Measurements from ENCODE around the gene TMEM132D. TPM values are rescaled to one million over a fixed set of nuclear protein-coding genes. Genes with fewer than 3 reads are reported as not detected.

TMEM132D gene
- total and polyA plus RNA-seq, 2 of the 8 experiments (the other 6 are each of a cell fraction or from before 2014, with no cell fraction given): 3.5 to 10.1 TPM

DNA sequence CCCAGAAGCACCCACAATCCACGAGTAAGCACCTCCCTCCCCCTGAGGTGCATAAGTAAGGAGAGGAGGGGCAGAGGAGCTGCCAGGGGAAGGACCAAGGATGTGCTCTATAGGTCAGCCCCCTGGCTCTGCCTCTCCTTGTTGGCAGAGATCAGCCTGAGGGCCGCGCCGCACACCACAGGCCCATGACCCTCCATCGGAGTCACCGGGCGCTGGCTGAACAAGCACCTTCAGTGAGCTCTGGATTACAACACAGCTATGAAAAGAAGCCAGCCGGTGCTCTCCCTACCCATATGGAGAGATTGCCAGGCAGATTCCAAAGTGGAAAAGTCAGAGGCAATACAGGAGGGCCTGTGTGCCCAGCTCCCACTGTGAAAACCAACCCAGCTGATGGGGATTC is 793.2 kb downstream of the TMEM132D start:
- H3K79me1 ChIP-seq (ENCODE audit: low read depth, low read length): no peaks in the 10 kb centered on the region
- no peak overlapping the region for H3K27ac ChIP-seq (ENCODE audit: low read depth, low read length)
- H3K79me2 ChIP-seq (ENCODE audit: control insufficient read depth in 1 of 2, insufficient read depth in 2 of 2, low read length in 2 of 2): no peaks in the 10 kb centered on the region
- H3K4ac ChIP-seq (replicated peaks; ENCODE audit: insufficient read length, low read depth, low read length): no peak overlapping the region
- H3K4me2 ChIP-seq (ENCODE audit: insufficient read depth in 1 of 2, low read depth in 2 of 2, low read length in 2 of 2): no peak overlapping the region
- H3K18ac ChIP-seq (ENCODE audit: extremely low read depth, low read length): no peak overlapping the region
- no peak overlapping the region for H2AK5ac ChIP-seq (ENCODE audit: low read depth, low read length)
- H3K4me3 ChIP-seq (ENCODE audit: extremely low read depth in 1 of 4, insufficient read depth in 2 of 4, low read depth in 3 of 4, low read length in 4 of 4): no peak overlapping the region
- CTCF ChIA-PET (ENCODE audit: partially characterized antibody): interaction anchor here (0.9 to 1.3 kb wide), 2 partner anchors 41 to 80 kb away, joined by 3 read pairs; no protein-coding TSS in a partner anchor
- no peak for DNase-seq (ENCODE audit: low read depth in 1 of 2, low spot score in 2 of 2)
- no peak overlapping the region for H4K5ac ChIP-seq (ENCODE audit: insufficient read length, low read depth, low read length)
- H4K20me1 ChIP-seq (replicated peaks in 1 of 2; ENCODE audit: control insufficient read depth in 1 of 2, insufficient read depth in 2 of 2, low read length in 2 of 2): no peaks in the 10 kb centered on the region
- no peak overlapping the region for H2BK12ac ChIP-seq (ENCODE audit: low read depth, low read length)
- H3K9ac ChIP-seq (replicated peaks in 1 of 4; ENCODE audit: extremely low read depth in 1 of 4, low read depth in 3 of 4, low read length in 3 of 4): no peak overlapping the region
- POLR2A ChIA-PET (ENCODE audit: partially characterized antibody): no interaction called here
- H3K9me3 ChIP-seq (ENCODE audit: insufficient read depth in 2 of 2, low read depth in 1 of 2, low read length in 1 of 2): peaks cover 3 to 5% of the 10 kb centered on the region in 2 experiments; a peak in 1 of 4 replicates
- no peak overlapping the region for H3K56ac ChIP-seq (replicated peaks; ENCODE audit: insufficient read length, low read depth, low read length)
- no peak overlapping the region for H2BK20ac ChIP-seq (ENCODE audit: low read length)
- H2AFZ ChIP-seq (ENCODE audit: low read length): no peak overlapping the region
- H3K23ac ChIP-seq (ENCODE audit: insufficient read length): no peak overlapping the region
- no peak overlapping the region for H2BK15ac ChIP-seq (ENCODE audit: low read length)
- FAIRE-seq: no peak
- H3K36me3 ChIP-seq (ENCODE audit: control insufficient read depth in 2 of 4, insufficient read depth in 4 of 4, low read length in 3 of 4): no peaks in the 10 kb centered on the region
- H4K91ac ChIP-seq (replicated peaks; ENCODE audit: insufficient read length, low read length): no peak overlapping the region
- no peaks in the 10 kb centered on the region for H3K23me2 ChIP-seq (ENCODE audit: low read depth, low read length)
- H3K14ac ChIP-seq (ENCODE audit: insufficient read length): no peak overlapping the region
- no peak overlapping the region for H4K8ac ChIP-seq (ENCODE audit: extremely low read depth, insufficient read depth, low read length)
- TF ChIP-seq KDM4A (IDR thresholded peaks at IDR 0.05; ENCODE audit: low read depth, low read length, severe bottlenecking): no peak
- H3K4me1 ChIP-seq (replicated peaks in 1 of 4; ENCODE audit: control insufficient read depth in 3 of 4, insufficient read depth in 4 of 4, low read length in 3 of 4): no peaks in the 10 kb centered on the region
- no peaks in the 10 kb centered on the region; a peak in 1 of 7 replicates for H3K27me3 ChIP-seq (replicated peaks in 1 of 4; ENCODE audit: control insufficient read depth in 3 of 4, extremely low read depth in 1 of 4, insufficient read depth in 3 of 4, low read length in 3 of 4)
- H2BK120ac ChIP-seq (replicated peaks; ENCODE audit: low read depth, low read length): no peak overlapping the region
- WGBS, 2 experiments (ENCODE audit: extremely low coverage in 1 of 2, insufficient coverage in 1 of 2, insufficient read length in 1 of 2, insufficient replicate concordance in 2 of 2, low coverage in 1 of 2, low lambda C conversion rate in 2 of 2, missing lambda C conversion rate in 1 of 2): 87% methylated on average over 8 of the region's 8 CpGs; no CpG with 5 or more reads in 1 of the 2 experiments
- H2BK5ac ChIP-seq (ENCODE audit: low read depth, low read length): no peak overlapping the region

Measured in H1 (cell line).